NAMALWA (cell line): ENCODE results near the gene KIF23.
"Not testable (repeated sequence)": the region's sequence is repeated elsewhere in the genome, so short reads cannot be mapped to it uniquely, and the experiment has no call there.

Experiments used
- DNase-seq: peaks from one replicate; pipeline ENCODE4 v3.0.0-alpha.2; 2015; ENCODE audit warnings: low spot score

The KIF23 gene

DNA sequence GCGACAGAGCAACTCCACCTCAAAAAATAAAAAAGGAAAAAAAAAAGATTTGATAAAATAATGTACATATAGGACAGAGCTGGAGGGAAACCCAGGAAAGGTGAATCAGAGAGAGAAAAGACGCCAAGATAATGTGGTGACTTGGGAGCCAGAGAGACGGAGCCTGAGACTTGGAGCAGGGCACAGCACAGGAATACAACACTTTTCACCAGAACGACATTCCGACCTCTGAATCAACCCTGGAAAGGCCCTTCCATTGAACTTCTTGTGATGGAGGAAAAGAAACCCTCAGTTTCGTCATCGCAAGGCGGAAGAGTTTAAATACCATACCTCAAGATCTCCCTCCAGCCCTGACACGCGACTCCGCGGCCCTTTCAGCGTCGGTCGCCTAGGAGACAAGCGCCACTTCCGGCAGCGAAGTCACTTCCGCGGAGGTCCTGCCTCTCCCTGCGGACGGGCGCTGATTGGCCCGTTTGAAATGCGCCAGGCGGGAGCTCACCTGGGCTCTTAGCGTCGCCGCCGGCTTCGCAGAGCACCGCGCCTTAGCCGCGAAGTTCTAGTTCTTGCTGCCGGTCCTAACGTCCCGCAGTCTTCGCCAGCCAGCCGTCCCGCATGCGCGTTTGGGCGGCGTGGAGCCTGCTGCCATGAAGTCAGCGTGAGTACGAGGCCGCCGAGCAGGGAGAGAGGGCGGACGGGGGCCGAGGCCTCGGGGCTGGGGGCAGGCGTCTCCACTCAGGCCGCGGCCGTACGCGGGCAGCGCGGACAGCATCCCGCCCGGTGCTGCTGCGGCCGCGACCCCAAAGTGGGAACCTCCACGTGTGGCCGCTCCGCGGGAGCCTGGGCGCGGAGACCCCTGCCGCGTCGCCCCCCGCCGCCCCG is at the start of gene KIF23:
KIF23 (plus strand) TSS at position 528 of the 879 bp plus-strand sequence; CDS start at position 645, 117 bp downstream.
- DNase-seq: peak; percentile 96

DNA sequence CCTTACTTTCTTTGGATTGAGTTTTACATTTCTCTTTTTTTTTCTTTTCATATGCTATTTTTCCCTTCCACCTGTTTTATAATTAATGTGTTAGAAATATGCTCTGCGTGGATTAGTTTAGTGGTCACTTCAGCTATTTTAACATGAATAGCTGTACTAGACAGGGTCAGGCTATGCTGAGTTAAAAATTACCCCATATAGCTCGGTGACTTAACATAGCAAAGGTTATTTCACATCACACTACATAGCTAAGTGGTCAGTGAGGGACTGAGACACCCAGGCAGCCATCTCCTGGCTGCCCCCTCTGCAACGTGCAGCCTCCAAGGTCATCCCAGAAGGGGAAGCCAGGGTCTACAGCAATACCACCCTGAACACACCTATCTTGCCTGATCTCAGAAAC is 46.9 kb upstream of the KIF23 start:
- no peak for DNase-seq

DNA sequence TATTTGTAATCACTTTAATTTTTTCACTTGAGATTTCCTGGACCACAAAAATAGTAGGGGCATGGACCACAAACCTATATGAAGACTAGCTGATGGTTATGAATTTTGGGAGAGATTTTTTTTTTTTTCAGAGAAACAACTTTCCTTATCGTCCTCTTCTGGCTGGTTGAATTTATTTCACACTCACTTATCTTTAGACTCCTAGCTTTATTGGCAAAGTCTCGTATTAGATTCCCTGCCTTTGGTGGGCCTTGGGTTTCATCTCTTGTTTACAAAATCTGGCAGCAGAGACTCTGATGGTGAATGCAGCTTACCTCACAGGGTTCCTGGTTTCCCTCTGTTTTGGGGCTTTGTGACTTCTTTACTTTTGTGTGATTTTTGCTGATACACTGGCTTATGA is 44.5 kb upstream of the KIF23 start:
- no peak for DNase-seq

DNA sequence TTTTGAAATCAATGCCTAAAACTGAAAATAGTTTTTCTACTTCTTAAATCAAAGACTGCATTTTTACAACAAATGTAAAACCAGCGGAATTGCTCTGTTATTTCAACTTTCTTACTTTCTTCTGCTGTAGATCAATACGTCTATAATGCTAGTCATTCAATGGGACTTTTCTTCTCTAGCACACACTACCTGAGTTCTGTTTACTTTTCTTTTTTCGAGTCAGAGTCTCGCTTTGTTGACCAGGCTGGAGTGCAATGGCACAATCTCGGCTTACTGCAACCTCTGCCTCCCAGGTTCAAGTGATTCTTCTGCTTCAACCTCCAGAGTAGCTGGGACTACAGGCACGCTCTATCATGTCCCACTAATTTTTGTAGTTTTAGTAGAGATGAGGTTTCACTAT is 40.7 kb upstream of the KIF23 start:
- DNase-seq: no peak

DNA sequence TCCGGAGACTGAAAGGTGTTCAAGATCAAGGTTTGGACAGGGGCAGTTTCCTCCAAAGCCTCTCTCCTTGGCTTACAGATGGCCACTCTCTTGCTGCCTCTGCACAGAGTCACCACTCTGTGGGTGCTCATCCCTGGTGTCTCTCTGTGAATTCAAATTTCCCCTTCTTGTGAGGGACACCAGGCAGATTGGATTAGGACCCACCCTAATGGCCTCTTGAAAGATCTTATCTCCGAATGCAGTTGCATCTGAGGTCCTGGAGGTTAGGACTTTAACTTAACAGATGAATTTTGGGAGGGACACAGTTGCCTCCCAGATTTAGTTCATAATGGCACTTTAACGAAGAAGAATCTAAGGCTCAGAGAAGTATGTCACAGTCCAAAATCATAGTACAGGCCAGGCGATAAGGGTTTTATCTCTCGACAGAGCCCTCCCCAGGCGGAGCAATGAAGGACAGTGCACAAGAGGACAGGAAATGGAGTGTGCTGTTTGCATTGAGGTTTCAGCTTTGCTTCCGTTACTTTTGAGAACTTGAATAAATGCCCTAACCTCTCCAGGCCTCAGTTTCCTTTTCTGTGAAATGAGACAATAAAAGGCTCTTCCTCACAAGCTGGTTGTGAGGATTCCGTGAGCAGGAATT is 38.9 kb upstream of the KIF23 start:
- no peak for DNase-seq

DNA sequence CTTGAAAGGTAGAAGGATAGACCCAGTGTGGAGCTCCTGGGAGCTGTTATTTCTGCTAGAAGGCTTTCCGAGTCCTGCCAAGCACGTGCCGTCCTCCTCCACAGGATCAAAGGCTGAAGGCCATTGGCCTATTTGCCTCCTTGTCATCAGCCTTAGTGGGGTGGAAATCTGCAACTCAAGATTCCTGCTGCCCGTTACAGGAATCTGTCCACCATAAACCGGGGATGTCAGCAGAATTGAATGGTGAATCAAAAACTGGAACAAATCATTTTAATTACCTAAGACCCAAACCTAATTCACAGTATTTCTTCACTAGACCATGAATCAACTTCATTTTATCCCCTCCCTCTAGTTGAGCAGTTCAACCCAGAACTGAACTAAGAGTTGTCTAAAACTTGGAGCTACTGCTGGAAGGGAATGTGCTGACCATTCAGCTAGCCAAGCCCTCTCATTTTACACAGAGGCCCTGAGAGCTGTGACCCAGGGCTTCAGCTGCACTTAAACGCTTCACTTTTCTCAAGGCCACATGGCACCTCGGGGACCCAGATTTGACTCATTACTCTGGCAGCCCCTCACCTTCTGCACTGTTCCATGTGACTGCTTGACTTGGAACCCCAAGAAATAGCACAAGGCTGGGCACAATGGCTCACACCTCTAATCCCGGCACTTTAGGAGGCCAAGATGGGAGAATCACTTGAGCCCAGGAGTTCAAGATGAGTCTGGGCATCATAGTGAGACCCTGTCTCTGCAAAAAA is 36.8 kb upstream of the KIF23 start:
- no peak for DNase-seq

DNA sequence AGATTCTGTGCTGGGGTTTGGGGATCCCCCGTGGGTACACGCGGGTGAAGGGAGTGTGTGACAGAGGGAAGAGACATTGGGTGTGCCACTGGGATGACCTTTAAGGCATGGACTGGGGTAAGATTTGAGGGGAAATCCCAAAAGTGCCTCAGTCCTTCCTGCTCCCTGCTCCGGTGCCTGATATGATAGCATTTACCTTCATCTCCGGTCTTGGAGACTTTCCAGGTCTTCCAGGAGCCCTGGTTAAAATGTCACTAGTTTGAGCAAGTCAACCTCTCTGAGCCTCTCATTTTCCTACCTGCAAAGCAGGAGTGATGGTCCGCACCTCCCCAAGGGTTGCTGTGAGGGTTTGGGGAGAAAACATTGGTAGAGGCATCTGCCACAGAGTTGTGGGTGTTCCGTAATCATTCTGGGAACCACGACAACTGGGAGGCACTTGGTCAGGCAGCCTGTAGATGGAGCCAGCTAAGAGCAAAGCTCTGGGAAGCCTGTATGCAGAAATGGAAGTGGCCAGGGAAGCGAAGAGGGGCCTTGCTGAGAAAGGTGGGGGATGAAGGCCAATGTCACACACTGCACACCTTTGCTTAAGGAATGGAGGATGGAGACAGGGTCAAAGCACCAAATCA is 33.9 kb upstream of the KIF23 start:
- no peak for DNase-seq

DNA sequence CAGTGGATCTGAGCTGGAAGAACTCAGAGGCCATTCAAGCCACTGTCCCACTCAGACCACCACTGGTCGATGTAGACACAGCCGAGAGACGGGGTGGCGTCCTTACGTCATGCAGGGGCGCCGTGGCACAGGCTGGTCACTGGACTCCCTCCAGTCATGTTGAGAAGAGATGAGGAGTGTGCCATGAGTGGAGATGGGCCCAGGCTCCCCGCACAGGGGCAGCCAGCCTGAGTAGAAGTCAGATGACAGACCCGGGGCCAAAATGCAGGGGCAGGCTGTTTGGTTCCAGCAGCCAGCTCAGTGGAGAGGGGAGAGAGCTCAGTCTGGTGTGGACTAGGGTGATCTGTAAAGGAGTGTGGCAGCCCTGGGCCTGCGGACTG is 33.4 kb upstream of the KIF23 start:
- DNase-seq: no peak

DNA sequence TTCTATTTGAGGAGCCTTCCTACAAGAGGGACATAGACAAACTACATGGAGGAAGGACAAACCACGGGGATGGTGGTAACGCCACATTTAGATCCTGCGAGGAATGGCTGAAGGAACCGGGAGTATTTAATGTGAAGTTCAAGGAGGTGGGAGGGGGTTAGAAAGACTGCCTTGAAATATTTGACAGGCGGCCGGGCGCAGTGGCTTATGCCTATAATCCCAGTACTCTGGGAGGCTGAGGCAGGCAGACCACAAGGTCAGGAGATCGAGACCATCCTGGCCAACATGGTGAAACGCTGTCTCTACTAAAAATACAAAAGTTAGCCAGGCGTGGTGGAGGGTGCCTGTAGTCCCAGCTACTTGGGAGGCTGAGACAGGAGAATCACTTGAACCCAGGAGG is 32.0 kb upstream of the KIF23 start:
- not testable (repeated sequence) for DNase-seq

DNA sequence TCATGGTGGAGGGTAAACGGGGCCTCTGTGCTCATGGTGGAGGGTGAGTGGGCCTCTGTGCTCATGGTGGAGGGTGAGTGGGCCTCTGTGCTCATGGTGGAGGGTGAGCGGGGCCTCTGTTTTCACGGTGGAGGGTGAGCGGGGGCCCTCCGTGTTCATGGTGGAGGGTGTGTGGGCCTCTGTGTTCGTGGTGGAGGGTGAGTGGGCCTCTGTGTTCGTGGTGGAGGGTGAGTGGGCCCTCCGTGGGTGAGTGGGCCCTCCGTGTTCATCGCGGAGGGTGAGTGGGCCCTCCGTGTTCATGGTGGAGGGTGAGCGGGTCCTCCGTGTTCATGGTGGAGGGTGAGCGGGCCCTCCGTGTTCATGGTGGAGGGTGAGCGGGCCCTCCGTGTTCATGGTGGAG is 30.1 kb upstream of the KIF23 start:
- not testable (repeated sequence) for DNase-seq

DNA sequence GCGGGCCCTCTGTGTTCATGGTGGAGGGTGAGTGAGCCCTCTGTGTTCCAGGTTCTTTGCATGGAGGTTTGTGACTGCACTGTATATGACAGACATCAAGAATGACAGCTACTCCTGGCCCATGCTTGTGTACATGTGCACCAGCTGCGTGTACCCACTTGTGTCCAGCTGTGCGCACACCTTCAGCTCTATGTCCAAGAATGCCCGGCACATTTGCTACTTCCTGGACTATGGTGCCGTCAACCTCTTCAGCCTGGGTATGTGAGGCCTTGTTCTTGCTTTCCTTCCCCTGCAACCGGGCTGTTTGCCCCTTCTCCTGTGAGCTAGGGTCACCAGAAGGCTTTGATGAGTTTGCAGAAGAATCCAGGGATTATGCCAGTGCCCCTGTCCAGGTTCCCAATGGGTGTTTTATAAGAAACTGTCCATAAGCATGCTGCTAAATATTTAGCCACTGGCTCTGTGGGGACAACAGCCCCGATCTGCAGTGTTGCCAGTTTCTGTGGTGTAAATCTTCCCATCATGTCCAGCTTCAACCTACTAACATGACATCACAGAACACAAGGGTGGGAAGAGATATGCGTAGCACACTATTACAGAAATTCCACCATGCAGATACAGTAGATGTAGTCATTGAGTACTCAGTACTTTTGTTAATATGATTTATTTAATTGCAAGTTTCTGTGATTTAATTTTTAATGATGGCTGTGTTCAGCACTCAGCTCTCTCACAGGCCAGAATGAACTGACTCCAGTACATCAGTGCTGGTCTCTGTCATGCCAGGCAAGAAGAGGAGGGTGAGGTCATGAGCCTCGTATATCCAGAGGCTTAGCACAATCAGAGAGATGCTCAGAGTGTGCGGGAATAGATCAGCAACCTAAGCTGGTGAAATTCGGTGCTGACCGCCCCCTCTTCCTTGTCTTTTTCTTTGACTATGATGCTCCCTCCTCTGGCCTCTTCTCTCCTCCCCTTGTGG is 29.2 kb upstream of the KIF23 start:
- DNase-seq: no peak

DNA sequence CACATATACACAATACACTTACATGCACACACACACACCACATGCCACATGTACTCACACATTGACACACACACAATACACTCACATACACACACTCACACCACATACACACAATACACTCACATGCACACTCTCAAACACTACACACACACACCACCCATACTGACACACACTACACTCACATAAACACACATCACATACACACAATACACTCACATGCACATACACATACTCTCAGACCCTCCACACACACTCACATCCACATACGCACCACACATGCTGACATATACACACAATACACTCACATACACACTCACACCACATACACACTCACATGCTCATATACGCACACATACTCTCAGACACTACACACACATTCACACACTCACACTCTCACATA is 28.3 kb upstream of the KIF23 start:
- DNase-seq: no peak

DNA sequence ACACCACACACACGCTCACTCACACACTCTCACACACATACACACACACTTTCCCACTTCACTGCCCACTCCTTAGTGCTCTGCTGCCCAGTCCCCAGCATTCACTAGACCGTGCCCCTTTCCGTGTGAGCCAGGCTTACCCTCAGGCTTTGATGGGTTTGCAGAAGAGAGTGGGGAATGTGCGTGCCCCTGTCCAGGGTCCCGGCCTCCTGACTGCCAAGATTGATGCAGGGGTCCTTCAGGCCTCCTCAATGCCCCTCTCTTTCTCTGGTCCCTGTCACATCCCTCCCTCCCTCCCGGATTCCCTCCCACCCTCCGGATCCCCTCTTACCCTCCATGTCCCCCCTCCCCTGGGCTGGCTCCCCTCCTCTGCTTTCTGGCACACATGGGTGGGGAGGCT is 27.9 kb upstream of the KIF23 start:
- DNase-seq: no peak

DNA sequence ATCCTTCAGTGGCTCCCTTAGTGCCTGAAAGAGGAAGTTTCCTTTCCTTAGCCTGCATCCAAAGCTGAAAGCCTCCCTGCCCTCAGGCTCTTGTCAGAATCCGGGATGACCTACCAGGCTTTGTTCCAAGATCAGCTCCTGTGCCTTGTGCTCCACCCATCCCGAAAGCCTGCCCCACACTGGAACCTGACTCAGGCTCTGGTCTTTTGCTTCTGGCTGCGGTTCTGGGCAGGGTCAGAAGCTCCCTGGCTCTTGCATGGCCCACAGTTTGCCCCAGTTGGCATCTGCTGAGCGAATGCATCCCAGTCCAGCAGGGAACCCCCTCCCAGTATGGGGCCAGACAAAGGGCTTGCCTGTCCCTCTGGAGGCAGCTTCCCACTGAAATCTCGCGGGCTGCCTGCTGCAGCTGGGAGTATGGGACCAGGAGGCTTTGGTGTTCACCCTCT is 25.9 kb upstream of the KIF23 start:
- DNase-seq: no peak

DNA sequence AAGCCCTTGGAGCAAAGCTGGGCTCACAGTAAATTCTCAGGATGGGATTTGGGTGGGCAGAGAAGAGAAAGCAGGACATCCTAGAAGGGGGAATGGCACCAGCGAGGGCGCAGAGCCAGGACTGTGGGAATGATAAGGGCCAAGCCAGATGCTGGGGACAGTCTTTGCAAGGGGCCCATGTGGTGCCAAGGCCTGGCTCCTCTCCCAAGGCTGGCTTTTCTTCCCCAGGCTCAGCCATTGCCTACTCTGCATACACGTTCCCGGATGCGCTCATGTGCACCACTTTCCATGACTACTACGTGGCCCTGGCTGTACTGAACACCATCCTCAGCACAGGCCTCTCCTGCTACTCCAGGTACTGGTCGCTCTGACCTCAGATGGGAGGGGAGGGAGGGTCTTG is 24.7 kb upstream of the KIF23 start:
- DNase-seq: no peak

DNA sequence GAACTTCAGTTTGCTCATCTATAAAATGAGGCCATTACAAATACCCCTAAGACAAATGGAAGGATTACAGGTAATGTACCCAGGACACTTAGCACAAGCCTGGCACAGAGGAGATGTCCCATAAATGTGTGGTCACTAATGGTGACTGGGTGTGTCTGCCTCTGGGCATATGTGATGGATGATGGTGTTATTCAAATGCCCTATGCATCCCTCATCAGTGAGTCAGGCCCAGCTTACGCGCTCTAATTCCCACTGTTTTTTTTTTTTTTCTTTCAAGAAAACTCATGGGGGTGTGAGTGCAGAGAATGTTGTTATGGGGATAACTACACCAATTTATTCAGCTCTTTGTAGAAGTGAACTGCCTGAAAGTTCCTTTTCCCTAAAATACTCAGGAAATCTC is 23.6 kb upstream of the KIF23 start:
- DNase-seq: no peak

DNA sequence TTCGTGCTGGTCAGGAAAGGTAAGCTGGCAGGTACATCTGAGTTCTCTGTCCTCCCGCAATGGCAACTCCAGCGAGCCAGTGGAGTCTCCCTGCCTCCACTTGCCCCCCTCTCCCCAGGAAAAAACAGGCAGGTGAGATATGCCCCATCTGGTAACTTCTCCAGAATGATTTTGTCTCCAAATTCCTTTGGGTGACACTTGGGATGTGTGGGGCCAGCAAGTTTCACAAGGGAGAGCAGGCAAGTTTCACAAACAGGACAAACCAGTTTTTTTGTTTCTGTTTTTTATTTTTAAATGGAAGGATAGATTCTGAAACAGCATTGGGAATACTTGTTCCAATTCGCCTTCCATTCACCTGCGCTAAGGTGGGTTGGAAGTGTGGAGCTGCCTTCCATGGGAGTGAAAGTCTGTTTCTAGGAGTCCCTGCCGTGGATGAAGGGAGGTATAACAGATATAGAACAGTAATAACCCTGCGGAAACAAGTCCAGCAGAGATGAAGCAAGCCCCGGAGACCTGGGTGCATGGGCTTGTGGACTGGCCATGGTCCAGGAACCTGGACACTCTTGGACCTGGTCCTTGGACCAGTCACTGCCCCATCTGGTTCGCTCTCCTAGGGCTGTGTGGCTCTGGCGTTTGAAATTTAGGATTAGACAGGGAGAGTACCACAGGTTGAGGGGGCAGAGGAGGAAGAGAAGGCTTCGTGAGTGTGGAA is 22.9 kb upstream of the KIF23 start:
- DNase-seq: no peak

DNA sequence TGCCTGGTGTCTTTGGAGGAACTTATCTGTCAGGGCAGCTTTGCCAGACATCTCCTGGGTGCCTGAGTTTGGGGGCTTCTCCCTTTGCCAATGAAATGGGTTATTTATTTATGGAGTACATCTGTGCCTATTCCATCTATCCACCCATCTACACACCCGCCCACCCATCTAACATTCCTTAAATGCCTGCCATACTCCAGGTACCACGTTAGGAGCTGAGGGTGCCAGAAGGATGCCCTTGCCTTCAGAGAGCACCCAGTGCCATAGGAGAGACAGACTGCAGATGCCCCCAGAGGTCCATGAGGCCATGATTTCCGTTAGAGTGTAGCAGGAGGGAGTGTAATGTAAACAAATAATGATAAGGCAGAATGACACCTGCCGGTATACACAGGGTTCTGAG is 21.8 kb upstream of the KIF23 start:
- no peak for DNase-seq

DNA sequence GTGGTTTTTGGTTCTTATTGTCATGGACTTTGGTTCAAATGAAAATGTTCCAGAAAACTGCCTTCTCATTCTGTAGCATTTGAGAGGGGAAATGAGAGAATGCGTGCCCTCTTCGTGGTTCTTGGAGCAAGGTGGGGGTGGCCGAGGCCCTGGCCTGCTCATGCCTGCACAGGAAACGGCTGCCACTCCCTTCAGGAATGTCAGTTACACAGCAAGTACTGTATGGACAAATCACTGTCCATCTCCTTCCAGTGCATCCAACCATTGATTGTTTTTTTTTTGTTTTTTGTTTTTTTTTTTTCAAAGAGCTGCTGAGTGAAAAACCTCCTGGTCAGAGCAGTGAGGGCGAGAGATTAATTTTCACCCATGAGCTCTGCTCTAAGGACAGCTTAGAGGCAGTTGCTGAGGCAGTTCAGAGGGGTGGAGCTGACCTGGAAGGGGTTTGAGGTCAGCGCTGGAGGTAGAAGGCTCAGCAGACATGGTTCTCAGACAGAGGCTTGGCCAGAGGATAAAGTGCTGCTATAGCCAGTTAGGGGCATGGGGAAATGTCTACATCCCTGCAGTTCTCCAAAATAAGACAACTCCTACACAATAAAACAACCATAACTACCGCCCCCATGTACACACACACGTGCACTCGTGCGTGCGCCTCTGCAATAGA is 20.2 kb upstream of the KIF23 start:
- DNase-seq: no peak
